Stimulated activated CD4-positive, alpha-beta T cell treated with anti-CD3 and anti-CD28 coated beads, TNF-alpha, amount 100 ng/mL, for 24 hours (primary cell): ENCODE results near the gene SLC4A4.

ENCODE experiments used
- DNase-seq, 3 experiments: peaks; one replicate each; pipeline ENCODE4 v3.0.0-alpha.2; 2020; ENCODE audit warnings: low read depth in 3 of 3

Gene SLC4A4

GRCh38 chr4:71356924-71357663 is 18.3 kb downstream of the SLC4A4 start:
- no peak for DNase-seq

- DNase-seq, result no peak
These were observed 22.0 kb downstream of the SLC4A4 start for GRCh38 chr4:71360844-71361243.

- DNase-seq, result no peak
These were observed 22.7 kb downstream of the SLC4A4 start for GRCh38 chr4:71361476-71361875.

GRCh38 chr4:71366766-71367165 is 27.9 kb downstream of the SLC4A4 start:
- DNase-seq, result no peak

GRCh38 chr4:71367546-71367945 is 28.7 kb downstream of the SLC4A4 start:
- DNase-seq, result no peak

GRCh38 chr4:71368906-71369305 is 30.1 kb downstream of the SLC4A4 start:
- DNase-seq, result no peak

GRCh38 chr4:71369536-71369935 is 30.7 kb downstream of the SLC4A4 start:
- no peak for DNase-seq

- DNase-seq, result no peak
These were observed 36.7 kb downstream of the SLC4A4 start for GRCh38 chr4:71375494-71375893.

GRCh38 chr4:71377561-71377960 is 38.7 kb downstream of the SLC4A4 start:
- no peak for DNase-seq

- no peak for DNase-seq
These were observed 40.3 kb downstream of the SLC4A4 start for GRCh38 chr4:71379126-71379525.

- DNase-seq, result no peak
These were observed 42.0 kb downstream of the SLC4A4 start for GRCh38 chr4:71380788-71381187.

- DNase-seq, result no peak
These were observed 43.5 kb downstream of the SLC4A4 start for GRCh38 chr4:71382125-71382899.

GRCh38 chr4:71382900-71383560 is 44.2 kb downstream of the SLC4A4 start:
- DNase-seq, result no peak

- no peak for DNase-seq
These were observed 45.2 kb downstream of the SLC4A4 start for GRCh38 chr4:71383984-71384383.

GRCh38 chr4:71389149-71389827 is 50.5 kb downstream of the SLC4A4 start:
- no peak for DNase-seq

- no peak for DNase-seq
These were observed 53.3 kb downstream of the SLC4A4 start for GRCh38 chr4:71392109-71392508.

GRCh38 chr4:71396382-71396781 is 57.6 kb downstream of the SLC4A4 start:
- DNase-seq, result no peak

- no peak for DNase-seq
These were observed 62.0 kb downstream of the SLC4A4 start for GRCh38 chr4:71400810-71401209.

GRCh38 chr4:71402616-71403015 is 63.8 kb downstream of the SLC4A4 start:
- DNase-seq, result no peak

GRCh38 chr4:71404049-71404448 is 65.2 kb downstream of the SLC4A4 start:
- no peak for DNase-seq

GRCh38 chr4:71405791-71406190 is 67.0 kb downstream of the SLC4A4 start:
- DNase-seq, result no peak

GRCh38 chr4:71406459-71406963 is 67.7 kb downstream of the SLC4A4 start:
- DNase-seq, result no peak
